HG02981 (cell line): ENCODE data around the gene RAB1B.
"Not testable (repeated sequence)": the region's sequence is repeated elsewhere in the genome, so short reads cannot be mapped to it uniquely, and the experiment has no call there.

Experiments used
- ATAC-seq: cut with Tn5 transposase; IDR thresholded peaks from one replicate; pipeline ENCODE4 v1.9.1; 2021; ENCODE audit warnings: mild to moderate bottlenecking, moderate library complexity; ENCODE audit not compliant: unreplicated experiment

The RAB1B gene

GRCh38 chr11:66239511-66239910, 28.9 kb upstream of the RAB1B start:
- no peak for ATAC-seq

GRCh38 chr11:66239998-66240780, 28.2 kb upstream of the RAB1B start:
- no peak for ATAC-seq

- no peak for ATAC-seq
Measured at GRCh38 chr11:66240781-66241136, 27.7 kb upstream of the RAB1B start.

GRCh38 chr11:66242095-66242765, 26.2 kb upstream of the RAB1B start:
- ATAC-seq: no peak

GRCh38 chr11:66243782-66244535, 24.5 kb upstream of the RAB1B start:
- no peak for ATAC-seq

GRCh38 chr11:66247295-66247694, 21.1 kb upstream of the RAB1B start:
- no peak for ATAC-seq

GRCh38 chr11:66247801-66248200, 20.6 kb upstream of the RAB1B start:
- ATAC-seq: no peak

GRCh38 chr11:66248903-66249302, 19.5 kb upstream of the RAB1B start:
- ATAC-seq: no peak

GRCh38 chr11:66251809-66252208, 16.6 kb upstream of the RAB1B start:
- ATAC-seq: no peak

- not testable (repeated sequence) for ATAC-seq
Measured at GRCh38 chr11:66253081-66253480, 15.4 kb upstream of the RAB1B start.

GRCh38 chr11:66258473-66258893, 10.0 kb upstream of the RAB1B start:
- no peak for ATAC-seq

- ATAC-seq: no peak
Measured at GRCh38 chr11:66259225-66259624, 9.2 kb upstream of the RAB1B start.

GRCh38 chr11:66259956-66260355, 8.5 kb upstream of the RAB1B start:
- ATAC-seq: no peak

- no peak for ATAC-seq
Measured at GRCh38 chr11:66261578-66261977, 6.9 kb upstream of the RAB1B start.

GRCh38 chr11:66262191-66262590, 6.2 kb upstream of the RAB1B start:
- ATAC-seq: no peak

- ATAC-seq: no peak
Measured at GRCh38 chr11:66262696-66263095, 5.7 kb upstream of the RAB1B start.

- ATAC-seq: no peak
Measured at GRCh38 chr11:66263231-66263630, 5.2 kb upstream of the RAB1B start.

- no peak for ATAC-seq
Measured at GRCh38 chr11:66263785-66264184, 4.7 kb upstream of the RAB1B start.

GRCh38 chr11:66264383-66264782, 4.1 kb upstream of the RAB1B start:
- ATAC-seq: no peak

GRCh38 chr11:66264914-66265313, 3.5 kb upstream of the RAB1B start:
- ATAC-seq: no peak

- ATAC-seq: no peak
Measured at GRCh38 chr11:66265531-66266377, 2.7 kb upstream of the RAB1B start.
